ENCODE results near the gene DCLK2. TPM values are rescaled to one million over a fixed set of nuclear protein-coding genes. Genes with fewer than 3 reads are reported as not detected.

Gene DCLK2
- total and polyA plus RNA-seq, 2 of the 8 experiments (the other 6 are each of a cell fraction or from before 2014, with no cell fraction given), result 0.32 to 0.37 TPM

DNA sequence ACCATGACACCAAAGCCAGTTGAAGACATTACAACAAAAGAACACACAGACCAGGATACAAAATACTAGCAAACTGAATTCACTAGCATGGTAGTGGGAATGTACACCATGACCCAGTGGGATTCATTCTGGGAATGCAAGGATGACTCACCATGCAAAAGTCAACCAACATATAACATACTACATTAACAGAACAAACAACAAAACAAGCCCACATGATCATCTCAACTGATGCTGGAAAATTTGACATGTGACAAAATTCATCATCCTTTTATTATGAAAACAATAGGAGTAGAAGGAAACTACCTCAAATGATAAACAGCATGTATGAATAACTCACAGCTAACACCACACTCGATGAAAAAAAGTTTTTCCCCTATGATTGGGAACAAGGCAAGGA, 190.2 kb downstream of the DCLK2 start:
- ChIA-PET POLR2A (ENCODE audit: partially characterized antibody) (no interaction called here), CTCF (ENCODE audit: partially characterized antibody) (interaction anchor here (0.6 kb wide), 2 partner anchors 20 to 331 kb away, joined by 3 to 4 read pairs; no protein-coding TSS in a partner anchor)
- Histone ChIP-seq H2BK5ac (ENCODE audit: low read depth, low read length) (no peak overlapping the region), H4K20me1 (replicated peaks in 1 of 2; ENCODE audit: control insufficient read depth in 1 of 2, insufficient read depth in 2 of 2, low read length in 2 of 2) (no peaks in the 10 kb centered on the region), H3K56ac (replicated peaks; ENCODE audit: insufficient read length, low read depth, low read length) (no peak overlapping the region), H3K4ac (replicated peaks; ENCODE audit: insufficient read length, low read depth, low read length) (no peak overlapping the region), H3K23me2 (ENCODE audit: low read depth, low read length) (no peaks in the 10 kb centered on the region), H2AFZ (ENCODE audit: low read length) (no peak overlapping the region), H4K5ac (ENCODE audit: insufficient read length, low read depth, low read length) (no peak overlapping the region), H2BK15ac (ENCODE audit: low read length) (no peak overlapping the region), H3K23ac (ENCODE audit: insufficient read length) (no peak overlapping the region), H3K4me1 (replicated peaks in 1 of 4; ENCODE audit: control insufficient read depth in 3 of 4, insufficient read depth in 4 of 4, low read length in 3 of 4) (no peaks in the 10 kb centered on the region), H3K9me3 (ENCODE audit: insufficient read depth in 2 of 2, low read depth in 1 of 2, low read length in 1 of 2) (no peaks in the 10 kb centered on the region), H2AK5ac (ENCODE audit: low read depth, low read length) (no peak overlapping the region), H3K27me3 (replicated peaks in 1 of 4; ENCODE audit: control insufficient read depth in 3 of 4, extremely low read depth in 1 of 4, insufficient read depth in 3 of 4, low read length in 3 of 4) (no peaks in the 10 kb centered on the region), H3K4me3 (ENCODE audit: extremely low read depth in 1 of 4, insufficient read depth in 2 of 4, low read depth in 3 of 4, low read length in 4 of 4) (no peak overlapping the region), H2BK120ac (replicated peaks; ENCODE audit: low read depth, low read length) (no peak overlapping the region), H3K79me1 (ENCODE audit: low read depth, low read length) (no peaks in the 10 kb centered on the region), H2BK12ac (ENCODE audit: low read depth, low read length) (no peak overlapping the region), H4K8ac (ENCODE audit: extremely low read depth, insufficient read depth, low read length) (no peak overlapping the region), H2BK20ac (ENCODE audit: low read length) (no peak overlapping the region), H3K79me2 (ENCODE audit: control insufficient read depth in 1 of 2, insufficient read depth in 2 of 2, low read length in 2 of 2) (no peaks in the 10 kb centered on the region), H3K27ac (ENCODE audit: low read depth, low read length) (no peak overlapping the region), H3K9ac (replicated peaks in 1 of 4; ENCODE audit: extremely low read depth in 1 of 4, low read depth in 3 of 4, low read length in 3 of 4) (no peak overlapping the region), H3K4me2 (ENCODE audit: insufficient read depth in 1 of 2, low read depth in 2 of 2, low read length in 2 of 2) (no peak overlapping the region), H3K36me3 (ENCODE audit: control insufficient read depth in 2 of 4, insufficient read depth in 4 of 4, low read length in 3 of 4) (peaks cover 0 to 3% (median 0%) of the 10 kb centered on the region in 4 experiments; a peak in 1 of 8 replicates), H3K14ac (ENCODE audit: insufficient read length) (no peak overlapping the region), H3K18ac (ENCODE audit: extremely low read depth, low read length) (no peak overlapping the region), H4K91ac (replicated peaks; ENCODE audit: insufficient read length, low read length) (no peak overlapping the region)
- DNase-seq (ENCODE audit: low read depth in 1 of 2, low spot score in 2 of 2) (no peak), FAIRE-seq (no peak)
- WGBS, 2 experiments (ENCODE audit: extremely low coverage in 1 of 2, insufficient coverage in 1 of 2, insufficient read length in 1 of 2, insufficient replicate concordance in 2 of 2, low coverage in 1 of 2, low lambda C conversion rate in 2 of 2, missing lambda C conversion rate in 1 of 2), result 100% methylated on average over 1 of the region's 1 CpG; no CpG with 5 or more reads in 1 of the 2 experiments
- TF ChIP-seq CHD2 (IDR thresholded peaks at IDR 0.05; ENCODE audit: low read length) (no peak), POLR2A (IDR thresholded peaks at IDR 0.05; ENCODE audit: control extremely low read depth in 1 of 2, low read depth in 2 of 2, low read length in 2 of 2) (no peak), SIX5 (IDR thresholded peaks at IDR 0.05; ENCODE audit: low read depth, low read length) (no peak), CBX8 (IDR thresholded peaks at IDR 0.05; ENCODE audit: borderline replicate concordance, low read depth, low read length) (no peak), CHD1 (IDR thresholded peaks at IDR 0.05; ENCODE audit: low read depth, low read length) (no peak), PHF8 (conservative IDR thresholded peaks at IDR 0.05; ENCODE audit: low read depth, low read length) (no peak), SRF (IDR thresholded peaks at IDR 0.05; ENCODE audit: low read depth, low read length) (no peak), TCF12 (IDR thresholded peaks at IDR 0.05; ENCODE audit: low read depth, low read length) (no peak), ASH2L (IDR thresholded peaks at IDR 0.05; ENCODE audit: low read length) (no peak), BACH1 (IDR thresholded peaks at IDR 0.05; ENCODE audit: low read length) (no peak), SP2 (IDR thresholded peaks at IDR 0.05; ENCODE audit: low read length) (no peak), RAD21 (IDR thresholded peaks at IDR 0.05 in 1 of 2, conservative IDR thresholded peaks at IDR 0.05 in 1 of 2; ENCODE audit: low read depth in 2 of 2, low read length in 2 of 2) (no peak), RFX5 (IDR thresholded peaks at IDR 0.05; ENCODE audit: borderline replicate concordance, low read depth, low read length) (no peak), CBX5 (IDR thresholded peaks at IDR 0.05; ENCODE audit: low read depth, low read length) (no peak)
- TF ChIP-seq, protein P1, sequence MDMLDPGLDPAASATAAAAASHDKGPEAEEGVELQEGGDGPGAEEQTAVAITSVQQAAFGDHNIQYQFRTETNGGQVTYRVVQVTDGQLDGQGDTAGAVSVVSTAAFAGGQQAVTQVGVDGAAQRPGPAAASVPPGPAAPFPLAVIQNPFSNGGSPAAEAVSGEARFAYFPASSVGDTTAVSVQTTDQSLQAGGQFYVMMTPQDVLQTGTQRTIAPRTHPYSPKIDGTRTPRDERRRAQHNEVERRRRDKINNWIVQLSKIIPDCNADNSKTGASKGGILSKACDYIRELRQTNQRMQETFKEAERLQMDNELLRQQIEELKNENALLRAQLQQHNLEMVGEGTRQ (IDR thresholded peaks at IDR 0.05; ENCODE audit: low read length), result no peak
